RWPE2 (cell line): ENCODE results near the gene ADAMTS17.

Experiments
- ATAC-seq: fragments of 200-7000 bp; cut with Tn5 transposase; 3 replicates; pipeline ENCODE4 v1.9.1; 2021; ENCODE audit warnings: low read depth
- DNase-seq: peaks from one replicate; pipeline ENCODE4 v3.0.0-alpha.2; 2020; ENCODE audit warnings: low spot score
- H3K27ac ChIP-seq: fragments of 450-650 bp; 2 replicates; pipeline ENCODE4 v1.5.1; 2017; ENCODE audit warnings: mild to moderate bottlenecking; ENCODE audit not compliant: poor library complexity, severe bottlenecking
- H3K27me3 ChIP-seq: fragments of 250-450 bp; sonication (Bioruptor Pico); 2 replicates; pipeline ENCODE4 v1.5.1; 2021; ENCODE audit warnings: mild to moderate bottlenecking, moderate library complexity; ENCODE audit not compliant: insufficient read depth, poor library complexity, severe bottlenecking
- H3K36me3 ChIP-seq: fragments of 250-450 bp; sonication (Bioruptor Pico); 2 replicates; pipeline ENCODE4 v1.5.1; 2020; ENCODE audit warnings: low read depth, mild to moderate bottlenecking, moderate library complexity
- H3K4me1 ChIP-seq: fragments of 250-450 bp; sonication (Bioruptor Pico); 2 replicates; pipeline ENCODE4 v1.5.1; 2021; ENCODE audit warnings: mild to moderate bottlenecking, moderate library complexity; ENCODE audit not compliant: insufficient read depth, poor library complexity, severe bottlenecking
- H3K4me3 ChIP-seq: fragments of 250-450 bp; sonication (Bioruptor Pico); 2 replicates; pipeline ENCODE4 v1.5.1; 2021; ENCODE audit warnings: mild to moderate bottlenecking, moderate library complexity; ENCODE audit not compliant: severe bottlenecking
- H3K9me3 ChIP-seq: fragments of 250-450 bp; sonication (Bioruptor Pico); 2 replicates; pipeline ENCODE4 v1.5.1; 2021; ENCODE audit warnings: mild to moderate bottlenecking, moderate library complexity; ENCODE audit not compliant: severe bottlenecking
- TF ChIP-seq, protein P1 (sequence below): fragments of 450-650 bp; IDR thresholded peaks from one replicate; pipeline ENCODE4 v1.5.1; 2017; ENCODE audit warnings: mild to moderate bottlenecking, moderate library complexity; ENCODE audit not compliant: poor library complexity, severe bottlenecking

Gene ADAMTS17

DNA sequence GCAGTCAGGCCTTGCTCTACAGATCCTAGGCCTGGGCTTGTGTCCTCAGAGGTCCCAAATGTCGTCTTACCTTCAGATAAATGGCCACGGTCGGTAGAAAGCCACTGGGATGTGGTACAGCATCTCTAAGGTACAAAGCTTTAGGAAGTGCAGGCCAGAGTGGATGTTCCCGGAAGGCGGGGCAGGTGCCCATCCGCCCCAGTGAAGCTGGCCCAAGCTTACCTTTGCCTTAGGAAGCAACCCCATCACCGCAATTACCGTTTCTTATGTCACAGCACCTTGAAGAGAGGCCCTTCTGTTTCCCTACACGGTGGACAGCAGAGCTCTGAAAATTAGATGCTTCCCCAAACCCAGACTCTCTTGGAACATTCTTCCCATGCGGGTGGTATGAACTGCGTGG is 368.4 kb downstream of the ADAMTS17 start:
- Histone ChIP-seq H3K27ac (no peak overlapping the region), H3K9me3 (no peaks in the 10 kb centered on the region), H3K4me3 (no peak overlapping the region), H3K4me1 (peaks cover 10% of the 10 kb centered on the region), H3K36me3 (no peaks in the 10 kb centered on the region), H3K27me3 (no peaks in the 10 kb centered on the region)
- ATAC-seq = no peak
- TF ChIP-seq, protein P1, sequence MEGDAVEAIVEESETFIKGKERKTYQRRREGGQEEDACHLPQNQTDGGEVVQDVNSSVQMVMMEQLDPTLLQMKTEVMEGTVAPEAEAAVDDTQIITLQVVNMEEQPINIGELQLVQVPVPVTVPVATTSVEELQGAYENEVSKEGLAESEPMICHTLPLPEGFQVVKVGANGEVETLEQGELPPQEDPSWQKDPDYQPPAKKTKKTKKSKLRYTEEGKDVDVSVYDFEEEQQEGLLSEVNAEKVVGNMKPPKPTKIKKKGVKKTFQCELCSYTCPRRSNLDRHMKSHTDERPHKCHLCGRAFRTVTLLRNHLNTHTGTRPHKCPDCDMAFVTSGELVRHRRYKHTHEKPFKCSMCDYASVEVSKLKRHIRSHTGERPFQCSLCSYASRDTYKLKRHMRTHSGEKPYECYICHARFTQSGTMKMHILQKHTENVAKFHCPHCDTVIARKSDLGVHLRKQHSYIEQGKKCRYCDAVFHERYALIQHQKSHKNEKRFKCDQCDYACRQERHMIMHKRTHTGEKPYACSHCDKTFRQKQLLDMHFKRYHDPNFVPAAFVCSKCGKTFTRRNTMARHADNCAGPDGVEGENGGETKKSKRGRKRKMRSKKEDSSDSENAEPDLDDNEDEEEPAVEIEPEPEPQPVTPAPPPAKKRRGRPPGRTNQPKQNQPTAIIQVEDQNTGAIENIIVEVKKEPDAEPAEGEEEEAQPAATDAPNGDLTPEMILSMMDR = no peak
- no peak for DNase-seq

DNA sequence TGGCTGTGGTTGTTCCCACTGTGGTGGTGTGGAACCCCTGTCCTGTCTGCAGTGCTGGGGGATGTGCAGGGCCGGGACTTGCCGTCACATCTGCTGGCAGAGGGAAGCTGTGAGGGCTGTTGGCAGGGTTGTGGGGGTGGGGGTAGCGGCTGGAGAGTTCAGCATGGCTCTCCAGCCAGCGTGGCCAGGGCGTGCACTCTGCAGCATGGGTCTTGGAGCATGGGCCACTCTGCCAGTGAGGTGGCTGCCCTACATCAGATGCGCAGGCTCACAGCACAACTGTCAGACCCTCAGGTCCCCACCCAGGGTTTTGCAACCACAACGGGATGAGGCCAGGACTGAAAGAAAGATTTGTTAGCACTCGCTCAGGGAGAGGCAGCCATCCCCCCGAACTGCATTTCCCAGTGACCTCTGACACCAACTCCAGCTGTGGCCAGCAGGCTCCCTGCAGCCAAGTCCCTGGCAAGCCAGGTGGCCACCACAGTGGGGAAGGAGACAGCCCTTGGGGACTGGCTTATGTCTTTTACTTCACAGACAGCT is 370.8 kb downstream of the ADAMTS17 start:
- TF ChIP-seq, protein P1 = no peak
- ATAC-seq = no peak
- Histone ChIP-seq H3K27me3 (no peaks in the 10 kb centered on the region), H3K27ac (no peak overlapping the region), H3K9me3 (no peaks in the 10 kb centered on the region), H3K36me3 (no peaks in the 10 kb centered on the region), H3K4me3 (no peak overlapping the region), H3K4me1 (peaks cover 13% of the 10 kb centered on the region)
- peak; percentile 64 for DNase-seq

- Histone ChIP-seq H3K9me3 (no peaks in the 10 kb centered on the region), H3K4me3 (no peak overlapping the region), H3K27ac (no peak overlapping the region), H3K4me1 (peaks cover 13% of the 10 kb centered on the region), H3K27me3 (no peaks in the 10 kb centered on the region), H3K36me3 (no peaks in the 10 kb centered on the region)
- ATAC-seq (no peak), DNase-seq (peak; percentile 40)
- TF ChIP-seq, protein P1 = no peak
These were observed 372.4 kb downstream of the ADAMTS17 start for GRCh38 chr15:99969261-99969920.

GRCh38 chr15:99967841-99968371 is 373.9 kb downstream of the ADAMTS17 start:
- Histone ChIP-seq H3K27me3 (no peaks in the 10 kb centered on the region), H3K4me1 (peaks cover 26% of the 10 kb centered on the region), H3K9me3 (no peaks in the 10 kb centered on the region), H3K4me3 (no peak overlapping the region), H3K27ac (peak overlapping the region; percentile 46), H3K36me3 (no peaks in the 10 kb centered on the region)
- peak; percentile 82 for ATAC-seq
- DNase-seq = peak; percentile 95
- TF ChIP-seq, protein P1 = no peak

- no peak overlapping the region for H3K4me3 ChIP-seq
- no peak for ATAC-seq
- H3K9me3 ChIP-seq = no peaks in the 10 kb centered on the region
- no peaks in the 10 kb centered on the region for H3K27me3 ChIP-seq
- H3K36me3 ChIP-seq = no peaks in the 10 kb centered on the region
- peaks cover 26% of the 10 kb centered on the region for H3K4me1 ChIP-seq
- peak overlapping the region; percentile 46 for H3K27ac ChIP-seq
- DNase-seq = peak; percentile 33
- TF ChIP-seq, protein P1 = no peak
These were observed 375.0 kb downstream of the ADAMTS17 start for GRCh38 chr15:99966815-99967214.
